ENCODE measurements around the gene PDGFC.

DNA sequence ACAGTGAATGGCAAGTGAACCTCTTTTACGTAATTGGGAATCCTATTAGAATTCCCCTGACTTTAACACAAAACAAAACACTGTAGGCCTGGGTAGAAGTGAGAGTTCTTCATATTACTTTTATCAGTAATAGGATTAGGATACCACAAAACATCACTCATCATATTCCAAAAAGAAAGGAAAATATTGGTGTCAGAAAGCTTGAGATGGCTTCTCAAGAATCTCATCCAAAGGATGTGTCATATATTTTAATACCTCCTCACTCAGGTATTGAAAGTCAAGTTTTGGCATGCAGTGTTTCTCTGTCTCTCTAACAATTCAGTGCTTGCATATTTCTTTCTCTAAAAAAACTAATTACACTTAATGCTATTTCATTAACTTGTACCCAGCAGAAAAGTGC is 173.2 kb downstream of the PDGFC start:
- no peak for TF ChIP-seq ZNF253 (CRISPR knock-in tag; IDR thresholded peaks at IDR 0.05; ENCODE audit: borderline replicate concordance)
- TF ChIP-seq, protein P1, sequence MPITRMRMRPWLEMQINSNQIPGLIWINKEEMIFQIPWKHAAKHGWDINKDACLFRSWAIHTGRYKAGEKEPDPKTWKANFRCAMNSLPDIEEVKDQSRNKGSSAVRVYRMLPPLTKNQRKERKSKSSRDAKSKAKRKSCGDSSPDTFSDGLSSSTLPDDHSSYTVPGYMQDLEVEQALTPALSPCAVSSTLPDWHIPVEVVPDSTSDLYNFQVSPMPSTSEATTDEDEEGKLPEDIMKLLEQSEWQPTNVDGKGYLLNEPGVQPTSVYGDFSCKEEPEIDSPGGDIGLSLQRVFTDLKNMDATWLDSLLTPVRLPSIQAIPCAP (CRISPR knock-in tag; IDR thresholded peaks at IDR 0.05; ENCODE audit: low read depth): no peak
- TF ChIP-seq ZNF124 (CRISPR knock-in tag; IDR thresholded peaks at IDR 0.05): no peak
- no peak for TF ChIP-seq NR2F2 (IDR thresholded peaks at IDR 0.05; ENCODE audit: borderline replicate concordance, low read depth)
- no peak for TF ChIP-seq GABPA (IDR thresholded peaks at IDR 0.05; ENCODE audit: low read depth, low read length)
- no peak for TF ChIP-seq GABPA (CRISPR knock-in tag; IDR thresholded peaks at IDR 0.05; ENCODE audit: low read depth)
- TF ChIP-seq, protein P2, sequence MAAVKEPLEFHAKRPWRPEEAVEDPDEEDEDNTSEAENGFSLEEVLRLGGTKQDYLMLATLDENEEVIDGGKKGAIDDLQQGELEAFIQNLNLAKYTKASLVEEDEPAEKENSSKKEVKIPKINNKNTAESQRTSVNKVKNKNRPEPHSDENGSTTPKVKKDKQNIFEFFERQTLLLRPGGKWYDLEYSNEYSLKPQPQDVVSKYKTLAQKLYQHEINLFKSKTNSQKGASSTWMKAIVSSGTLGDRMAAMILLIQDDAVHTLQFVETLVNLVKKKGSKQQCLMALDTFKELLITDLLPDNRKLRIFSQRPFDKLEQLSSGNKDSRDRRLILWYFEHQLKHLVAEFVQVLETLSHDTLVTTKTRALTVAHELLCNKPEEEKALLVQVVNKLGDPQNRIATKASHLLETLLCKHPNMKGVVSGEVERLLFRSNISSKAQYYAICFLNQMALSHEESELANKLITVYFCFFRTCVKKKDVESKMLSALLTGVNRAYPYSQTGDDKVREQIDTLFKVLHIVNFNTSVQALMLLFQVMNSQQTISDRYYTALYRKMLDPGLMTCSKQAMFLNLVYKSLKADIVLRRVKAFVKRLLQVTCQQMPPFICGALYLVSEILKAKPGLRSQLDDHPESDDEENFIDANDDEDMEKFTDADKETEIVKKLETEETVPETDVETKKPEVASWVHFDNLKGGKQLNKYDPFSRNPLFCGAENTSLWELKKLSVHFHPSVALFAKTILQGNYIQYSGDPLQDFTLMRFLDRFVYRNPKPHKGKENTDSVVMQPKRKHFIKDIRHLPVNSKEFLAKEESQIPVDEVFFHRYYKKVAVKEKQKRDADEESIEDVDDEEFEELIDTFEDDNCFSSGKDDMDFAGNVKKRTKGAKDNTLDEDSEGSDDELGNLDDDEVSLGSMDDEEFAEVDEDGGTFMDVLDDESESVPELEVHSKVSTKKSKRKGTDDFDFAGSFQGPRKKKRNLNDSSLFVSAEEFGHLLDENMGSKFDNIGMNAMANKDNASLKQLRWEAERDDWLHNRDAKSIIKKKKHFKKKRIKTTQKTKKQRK (IDR thresholded peaks at IDR 0.05; ENCODE audit: low read length): no peak
- TF ChIP-seq, protein P3, sequence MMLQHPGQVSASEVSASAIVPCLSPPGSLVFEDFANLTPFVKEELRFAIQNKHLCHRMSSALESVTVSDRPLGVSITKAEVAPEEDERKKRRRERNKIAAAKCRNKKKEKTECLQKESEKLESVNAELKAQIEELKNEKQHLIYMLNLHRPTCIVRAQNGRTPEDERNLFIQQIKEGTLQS (CRISPR knock-in tag; IDR thresholded peaks at IDR 0.05): no peak
- no peak for TF ChIP-seq CHD2 (IDR thresholded peaks at IDR 0.05; ENCODE audit: low read depth, low read length)
- TF ChIP-seq, protein P4, sequence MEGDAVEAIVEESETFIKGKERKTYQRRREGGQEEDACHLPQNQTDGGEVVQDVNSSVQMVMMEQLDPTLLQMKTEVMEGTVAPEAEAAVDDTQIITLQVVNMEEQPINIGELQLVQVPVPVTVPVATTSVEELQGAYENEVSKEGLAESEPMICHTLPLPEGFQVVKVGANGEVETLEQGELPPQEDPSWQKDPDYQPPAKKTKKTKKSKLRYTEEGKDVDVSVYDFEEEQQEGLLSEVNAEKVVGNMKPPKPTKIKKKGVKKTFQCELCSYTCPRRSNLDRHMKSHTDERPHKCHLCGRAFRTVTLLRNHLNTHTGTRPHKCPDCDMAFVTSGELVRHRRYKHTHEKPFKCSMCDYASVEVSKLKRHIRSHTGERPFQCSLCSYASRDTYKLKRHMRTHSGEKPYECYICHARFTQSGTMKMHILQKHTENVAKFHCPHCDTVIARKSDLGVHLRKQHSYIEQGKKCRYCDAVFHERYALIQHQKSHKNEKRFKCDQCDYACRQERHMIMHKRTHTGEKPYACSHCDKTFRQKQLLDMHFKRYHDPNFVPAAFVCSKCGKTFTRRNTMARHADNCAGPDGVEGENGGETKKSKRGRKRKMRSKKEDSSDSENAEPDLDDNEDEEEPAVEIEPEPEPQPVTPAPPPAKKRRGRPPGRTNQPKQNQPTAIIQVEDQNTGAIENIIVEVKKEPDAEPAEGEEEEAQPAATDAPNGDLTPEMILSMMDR (CRISPR knock-in tag; IDR thresholded peaks at IDR 0.05): no peak
- no peak for TF ChIP-seq HNF4A (CRISPR knock-in tag; IDR thresholded peaks at IDR 0.05)
- no peak for TF ChIP-seq ZNF274 (CRISPR knock-in tag; IDR thresholded peaks at IDR 0.05)
- no peak for TF ChIP-seq TAF1 (CRISPR knock-in tag; IDR thresholded peaks at IDR 0.05)
- no peak for TF ChIP-seq CREB1 (IDR thresholded peaks at IDR 0.05)
- TF ChIP-seq CREB1 (CRISPR knock-in tag; IDR thresholded peaks at IDR 0.05): no peak

All from HepG2 (cell line).